VCaP (cell line): Measurements from ENCODE around the gene PAPOLG.

Experiments used
- H3K27ac ChIP-seq: fragments of 450-650 bp; 2 replicates; pipeline ENCODE4 v1.5.1; 2017
- TF ChIP-seq, protein P1 (sequence below): fragments of 450-650 bp; conservative IDR thresholded peaks from 2 replicates; pipeline ENCODE4 v1.5.1; 2017; ENCODE audit warnings: mild to moderate bottlenecking, moderate library complexity

The PAPOLG gene

DNA sequence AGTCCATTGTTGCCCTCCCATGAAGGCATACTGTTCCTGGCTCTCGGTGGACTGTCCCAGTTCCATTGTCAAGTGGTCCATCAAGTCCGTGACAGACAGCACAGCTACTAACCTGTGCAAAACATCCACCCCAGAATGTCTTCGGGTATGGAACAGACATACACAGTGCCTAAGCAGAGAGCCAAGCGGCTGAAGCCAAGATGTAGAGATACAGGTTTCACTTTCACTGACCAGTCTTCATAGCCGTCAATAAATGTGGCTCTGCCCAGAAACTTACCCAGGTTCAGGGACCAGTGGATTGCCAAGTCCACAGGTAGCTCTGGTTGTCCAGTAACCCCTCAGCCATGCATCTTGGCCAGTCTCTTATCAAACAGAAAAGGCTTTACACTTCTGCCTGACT lies 10.7 kb upstream of the PAPOLG start:
- TF ChIP-seq, protein P1, sequence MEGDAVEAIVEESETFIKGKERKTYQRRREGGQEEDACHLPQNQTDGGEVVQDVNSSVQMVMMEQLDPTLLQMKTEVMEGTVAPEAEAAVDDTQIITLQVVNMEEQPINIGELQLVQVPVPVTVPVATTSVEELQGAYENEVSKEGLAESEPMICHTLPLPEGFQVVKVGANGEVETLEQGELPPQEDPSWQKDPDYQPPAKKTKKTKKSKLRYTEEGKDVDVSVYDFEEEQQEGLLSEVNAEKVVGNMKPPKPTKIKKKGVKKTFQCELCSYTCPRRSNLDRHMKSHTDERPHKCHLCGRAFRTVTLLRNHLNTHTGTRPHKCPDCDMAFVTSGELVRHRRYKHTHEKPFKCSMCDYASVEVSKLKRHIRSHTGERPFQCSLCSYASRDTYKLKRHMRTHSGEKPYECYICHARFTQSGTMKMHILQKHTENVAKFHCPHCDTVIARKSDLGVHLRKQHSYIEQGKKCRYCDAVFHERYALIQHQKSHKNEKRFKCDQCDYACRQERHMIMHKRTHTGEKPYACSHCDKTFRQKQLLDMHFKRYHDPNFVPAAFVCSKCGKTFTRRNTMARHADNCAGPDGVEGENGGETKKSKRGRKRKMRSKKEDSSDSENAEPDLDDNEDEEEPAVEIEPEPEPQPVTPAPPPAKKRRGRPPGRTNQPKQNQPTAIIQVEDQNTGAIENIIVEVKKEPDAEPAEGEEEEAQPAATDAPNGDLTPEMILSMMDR, result no peak
- H3K27ac ChIP-seq, result no peak overlapping the region

DNA sequence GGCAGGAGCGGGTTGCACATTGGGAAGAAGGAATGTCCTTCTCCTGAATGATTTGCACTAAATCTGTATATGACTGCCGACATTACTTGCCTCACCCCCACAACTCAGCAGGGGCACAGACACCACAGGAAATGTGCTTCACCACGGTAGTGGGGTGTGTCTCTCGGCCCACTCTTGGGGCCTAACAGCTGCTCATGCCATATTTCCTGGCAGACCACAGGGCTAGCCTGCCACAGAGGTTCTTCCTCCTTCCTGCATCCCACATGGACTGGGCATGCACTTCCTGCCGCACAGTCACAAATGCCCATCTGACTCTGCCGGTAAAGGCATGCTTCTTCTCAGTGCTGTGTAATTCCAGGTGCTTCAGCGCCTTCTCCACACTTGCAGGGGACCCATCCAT lies 10.3 kb upstream of the PAPOLG start:
- no peak overlapping the region for H3K27ac ChIP-seq
- TF ChIP-seq, protein P1, result no peak

DNA sequence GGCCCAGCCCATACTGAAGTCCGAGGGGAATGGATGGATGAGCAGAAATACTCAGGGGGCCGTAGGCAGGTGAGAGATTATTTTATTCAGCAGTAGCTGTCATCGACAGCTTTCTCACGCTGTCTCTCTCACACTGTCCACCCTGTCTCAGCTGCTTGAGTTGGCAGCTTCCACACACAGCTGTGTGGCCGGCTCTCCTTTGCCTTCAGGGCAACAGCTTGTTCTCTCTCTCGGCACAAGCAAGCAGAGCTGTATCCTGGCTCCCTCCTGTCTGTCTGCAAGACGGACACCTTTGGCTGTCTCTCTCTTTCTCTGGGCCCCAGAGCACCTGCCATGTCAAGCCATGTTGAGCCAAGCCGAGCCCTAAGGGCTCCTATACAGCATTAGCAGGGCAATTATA lies 9.8 kb upstream of the PAPOLG start:
- no peak overlapping the region for H3K27ac ChIP-seq

DNA sequence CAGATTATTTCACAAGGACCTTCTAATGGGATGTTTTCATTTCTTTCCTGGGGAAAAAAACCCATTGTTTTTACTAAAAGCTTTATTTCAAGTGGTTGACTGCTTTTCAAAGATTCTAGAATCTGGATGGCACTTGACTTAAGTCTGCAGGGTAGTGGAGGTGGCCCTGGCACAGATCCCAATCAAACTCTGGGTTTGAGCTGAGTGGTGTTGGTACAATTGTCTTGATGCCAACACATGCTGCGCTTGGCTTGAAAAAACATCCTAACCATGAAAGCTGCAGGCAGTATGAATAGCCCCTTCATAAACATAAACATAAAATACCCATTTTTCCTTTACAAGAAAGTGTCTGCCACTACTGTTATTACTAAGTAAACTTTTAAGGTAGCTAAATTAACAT lies 3.6 kb downstream of the PAPOLG start:
- no peak overlapping the region for H3K27ac ChIP-seq

More for the DNA sequence above, 9.8 kb upstream of the PAPOLG start:
- TF ChIP-seq, protein P1, result no peak

DNA sequence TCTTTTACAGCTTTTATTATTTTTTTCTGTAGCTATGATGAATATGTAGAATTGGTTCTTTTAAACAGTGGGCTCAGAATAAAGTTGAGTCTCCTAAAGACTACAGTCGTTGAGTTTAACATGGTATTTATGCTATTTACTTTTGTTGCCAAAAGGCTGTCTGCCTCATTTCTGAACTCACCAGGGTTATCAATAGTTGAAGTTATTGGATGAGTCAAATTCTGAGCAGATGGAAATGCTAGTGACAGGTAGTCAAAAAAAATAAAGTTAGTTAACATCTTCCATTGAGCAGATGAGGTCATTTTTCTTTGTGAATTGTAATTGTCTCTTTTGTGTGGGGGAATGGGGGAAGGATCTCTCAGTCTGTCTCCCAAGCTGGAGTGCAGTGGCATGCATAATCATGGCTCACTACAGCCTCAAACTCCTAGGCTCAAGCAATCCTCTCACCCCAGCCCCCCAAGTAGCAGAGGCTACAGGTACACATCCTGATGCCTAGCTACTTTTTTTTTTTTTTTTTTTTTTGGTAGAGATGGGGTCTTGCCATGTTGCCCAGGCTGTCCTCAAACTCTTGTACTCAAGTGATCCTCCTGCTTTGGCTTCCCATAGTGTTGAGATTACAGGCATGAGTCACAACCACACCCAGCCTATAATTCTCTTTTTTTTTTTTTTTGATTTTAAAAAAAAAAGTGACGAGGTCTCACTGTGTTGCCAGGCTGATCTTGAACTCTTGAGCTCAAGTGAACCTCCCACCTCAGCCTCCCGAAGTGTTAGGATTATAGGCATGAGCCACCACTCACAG lies 8.9 kb downstream of the PAPOLG start:
- TF ChIP-seq, protein P1, result no peak
- H3K27ac ChIP-seq, result no peak overlapping the region

More for the DNA sequence above, 3.6 kb downstream of the PAPOLG start:
- TF ChIP-seq, protein P1, result no peak

DNA sequence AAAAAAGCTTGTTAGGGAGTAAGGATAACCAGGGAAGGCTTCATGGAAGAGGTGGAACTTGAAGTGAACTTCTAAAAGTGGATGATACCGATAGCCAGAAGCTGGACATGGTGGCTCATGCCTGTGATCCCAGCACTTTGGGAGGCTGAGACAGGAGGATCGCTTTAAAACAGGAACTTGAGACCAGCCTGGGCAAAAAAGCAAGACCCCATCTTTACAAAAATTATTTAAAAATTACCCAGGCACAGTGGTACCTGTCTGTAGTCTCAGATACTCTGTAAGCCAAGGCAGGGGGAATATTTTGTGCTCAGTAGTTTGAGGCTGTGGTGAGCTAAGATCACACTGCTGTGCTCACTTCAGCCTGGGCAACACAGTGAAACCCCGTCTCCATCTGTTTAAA lies 10.2 kb downstream of the PAPOLG start:
- TF ChIP-seq, protein P1, result no peak
- no peak overlapping the region for H3K27ac ChIP-seq

DNA sequence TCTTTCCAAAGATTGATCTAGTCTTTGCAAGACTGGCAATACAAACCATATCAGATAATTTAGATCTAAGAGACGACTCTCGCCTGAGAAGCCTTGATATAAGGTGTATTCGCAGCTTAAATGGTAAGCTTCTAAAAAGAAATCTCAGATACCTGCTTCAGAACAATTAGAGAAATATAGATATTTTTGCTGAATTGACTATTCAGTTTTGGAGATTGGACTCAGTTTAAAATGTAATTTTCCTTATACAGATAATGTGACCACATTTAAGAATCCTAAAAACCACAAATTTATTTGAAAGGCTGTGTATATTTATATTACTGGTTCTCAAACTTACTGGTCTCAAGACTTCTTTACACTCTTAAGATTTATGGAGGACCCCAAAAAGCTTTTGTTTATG lies 15.4 kb downstream of the PAPOLG start:
- TF ChIP-seq, protein P1, result no peak
- no peak overlapping the region for H3K27ac ChIP-seq
